Loucy (cell line): ENCODE measurements around the gene COL4A4.

Experiments
- EZH2phosphoT487 ChIP-seq: fragments of 200-600 bp; IDR thresholded peaks from 2 replicates; pipeline ENCODE4 v1.6.1; 2018; ENCODE audit warnings: antibody characterized with exemption, mild to moderate bottlenecking, moderate library complexity, borderline replicate concordance
- TF ChIP-seq, protein P1 (sequence below): fragments of 200-600 bp; sonication (generic); conservative IDR thresholded peaks from 2 replicates; pipeline ENCODE4 v1.5.1; 2014; ENCODE audit warnings: mild to moderate bottlenecking, antibody characterized with exemption, low read length

DNA sequence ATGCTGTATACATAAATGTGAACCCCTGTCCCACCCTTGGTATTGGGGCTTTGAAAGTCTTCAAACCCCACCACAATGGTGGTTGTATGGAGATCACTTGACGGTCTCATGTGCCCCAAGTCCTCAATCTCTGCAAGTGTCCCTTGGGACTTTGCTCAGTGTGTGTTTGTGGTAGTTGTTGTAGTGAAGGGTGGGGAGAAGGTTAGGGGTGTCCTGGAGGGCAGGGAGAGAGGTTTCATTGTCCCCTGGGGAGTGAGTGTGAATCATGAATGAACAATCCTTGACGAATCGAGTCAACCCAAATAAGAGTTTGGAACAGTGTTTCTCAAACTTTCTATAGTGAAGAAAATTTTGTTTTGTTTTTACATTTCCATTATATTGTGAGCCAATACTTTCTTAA lies 28.5 kb upstream of the COL4A4 start:
- TF ChIP-seq, protein P1, sequence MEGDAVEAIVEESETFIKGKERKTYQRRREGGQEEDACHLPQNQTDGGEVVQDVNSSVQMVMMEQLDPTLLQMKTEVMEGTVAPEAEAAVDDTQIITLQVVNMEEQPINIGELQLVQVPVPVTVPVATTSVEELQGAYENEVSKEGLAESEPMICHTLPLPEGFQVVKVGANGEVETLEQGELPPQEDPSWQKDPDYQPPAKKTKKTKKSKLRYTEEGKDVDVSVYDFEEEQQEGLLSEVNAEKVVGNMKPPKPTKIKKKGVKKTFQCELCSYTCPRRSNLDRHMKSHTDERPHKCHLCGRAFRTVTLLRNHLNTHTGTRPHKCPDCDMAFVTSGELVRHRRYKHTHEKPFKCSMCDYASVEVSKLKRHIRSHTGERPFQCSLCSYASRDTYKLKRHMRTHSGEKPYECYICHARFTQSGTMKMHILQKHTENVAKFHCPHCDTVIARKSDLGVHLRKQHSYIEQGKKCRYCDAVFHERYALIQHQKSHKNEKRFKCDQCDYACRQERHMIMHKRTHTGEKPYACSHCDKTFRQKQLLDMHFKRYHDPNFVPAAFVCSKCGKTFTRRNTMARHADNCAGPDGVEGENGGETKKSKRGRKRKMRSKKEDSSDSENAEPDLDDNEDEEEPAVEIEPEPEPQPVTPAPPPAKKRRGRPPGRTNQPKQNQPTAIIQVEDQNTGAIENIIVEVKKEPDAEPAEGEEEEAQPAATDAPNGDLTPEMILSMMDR, result no peak
- no peak for TF ChIP-seq EZH2phosphoT487
